ENCODE results near the gene PTGFRN.

- TF ChIP-seq CTCF (IDR thresholded peaks at IDR 0.05) = no peak
- TF ChIP-seq EP300 (IDR thresholded peaks at IDR 0.05) = no peak
- no peak for TF ChIP-seq POLR2A (IDR thresholded peaks at IDR 0.05)
Observed at GRCh38 chr1:116914667-116915066, 5.0 kb downstream of the PTGFRN start.
